Activated CD4-positive, alpha-beta memory T cell treated with anti-CD3 and anti-CD28 coated beads, Interleukin-2, amount 10 ng/mL, durations not matched to agents 7 days and 5 days (primary cell): ENCODE data around the gene PCDH1. TPM values are rescaled to one million over a fixed set of nuclear protein-coding genes. Genes with fewer than 3 reads are reported as not detected.

ENCODE experiments used
- CTCF ChIA-PET: fragments of 350-600 bp; sonication (Branson Sonifier 250); formaldehyde crosslinking; loops from one replicate; lab custom pipeline; 2021; ENCODE audit warnings: antibody characterized with exemption, inconsistent platforms; lab: Charles Lee
- POLR2A ChIA-PET: fragments of 350-600 bp; sonication (Branson Sonifier 250); formaldehyde crosslinking; loops from one replicate; lab custom pipeline; 2021; ENCODE audit warnings: antibody characterized with exemption; lab: Charles Lee
- DNase-seq: peaks from one replicate; pipeline ENCODE4 v3.0.0-alpha.2; 2020
- H3K27ac Mint-ChIP-seq: one replicate; pipeline ENCODE4 v1.8.0; 2021; ENCODE audit warnings: mild to moderate bottlenecking, mixed read lengths
- H3K27me3 Mint-ChIP-seq: one replicate; pipeline ENCODE4 v1.8.0; 2021; ENCODE audit warnings: mixed read lengths
- H3K36me3 Mint-ChIP-seq: one replicate; pipeline ENCODE4 v1.8.0; 2021; ENCODE audit warnings: low read depth, mixed read lengths
- H3K4me1 Mint-ChIP-seq: one replicate; pipeline ENCODE4 v1.8.0; 2021; ENCODE audit warnings: mixed read lengths
- H3K4me3 Mint-ChIP-seq: one replicate; pipeline ENCODE4 v1.8.0; 2021; ENCODE audit warnings: mild to moderate bottlenecking, mixed read lengths
- H3K9me3 Mint-ChIP-seq: one replicate; pipeline ENCODE4 v1.8.0; 2021; ENCODE audit warnings: mixed read lengths
- total RNA-seq, 2 experiments: library from RNA; stranded (reverse); gene quantifications; one replicate each; pipeline ENCODE4 v1.2.3, GENCODE V29; 2021

Gene PCDH1
- total RNA-seq, 2 experiments from 2014 or later = not detected

DNA sequence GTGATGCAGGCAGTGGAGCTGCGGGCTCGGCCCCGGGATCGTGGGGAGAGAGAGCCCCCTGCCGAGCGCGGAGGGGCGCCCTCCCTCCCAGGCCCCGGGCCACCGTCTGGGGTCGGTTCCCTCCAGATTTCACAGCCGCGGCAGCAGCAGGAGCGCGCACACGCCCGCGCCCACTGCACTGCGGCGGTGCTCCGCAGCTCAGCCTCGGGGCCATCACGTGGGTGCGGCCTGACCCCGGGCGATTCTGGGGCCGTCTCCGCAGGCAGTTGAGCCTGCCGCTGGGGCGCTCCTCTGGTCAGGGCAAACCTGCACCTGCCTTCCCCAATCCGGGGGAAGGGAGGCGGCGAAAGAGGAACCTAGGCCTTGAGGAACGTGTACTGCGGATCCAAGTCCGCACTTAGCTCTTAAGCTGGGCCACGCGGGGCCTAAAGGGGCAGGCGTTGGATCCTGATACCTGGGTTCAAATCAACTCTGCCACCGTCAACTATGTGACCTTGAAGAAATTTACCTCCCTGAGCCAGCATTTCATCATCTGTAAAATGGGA lies 36.1 kb upstream of the PCDH1 start:
- no peaks in the 10 kb centered on the region for H3K36me3 Mint-ChIP-seq
- no peak for DNase-seq
- ChIA-PET POLR2A (interaction anchor here (3.1 kb wide), 1 partner anchor 9 kb away, joined by 13 read pairs; the partner anchor contains the start of gene DELE1), CTCF (interaction anchor here (1.0 to 3.8 kb wide), 2 partner anchors 9 to 34 kb away, joined by 4 to 19 read pairs; partner anchors contain the start of gene DELE1)
- H3K27me3 Mint-ChIP-seq = peaks cover 42% of the 10 kb centered on the region
- H3K4me3 Mint-ChIP-seq = no peak overlapping the region
- no peaks in the 10 kb centered on the region for H3K9me3 Mint-ChIP-seq
- H3K4me1 Mint-ChIP-seq = peaks cover 10% of the 10 kb centered on the region
- H3K27ac Mint-ChIP-seq = no peak overlapping the region

DNA sequence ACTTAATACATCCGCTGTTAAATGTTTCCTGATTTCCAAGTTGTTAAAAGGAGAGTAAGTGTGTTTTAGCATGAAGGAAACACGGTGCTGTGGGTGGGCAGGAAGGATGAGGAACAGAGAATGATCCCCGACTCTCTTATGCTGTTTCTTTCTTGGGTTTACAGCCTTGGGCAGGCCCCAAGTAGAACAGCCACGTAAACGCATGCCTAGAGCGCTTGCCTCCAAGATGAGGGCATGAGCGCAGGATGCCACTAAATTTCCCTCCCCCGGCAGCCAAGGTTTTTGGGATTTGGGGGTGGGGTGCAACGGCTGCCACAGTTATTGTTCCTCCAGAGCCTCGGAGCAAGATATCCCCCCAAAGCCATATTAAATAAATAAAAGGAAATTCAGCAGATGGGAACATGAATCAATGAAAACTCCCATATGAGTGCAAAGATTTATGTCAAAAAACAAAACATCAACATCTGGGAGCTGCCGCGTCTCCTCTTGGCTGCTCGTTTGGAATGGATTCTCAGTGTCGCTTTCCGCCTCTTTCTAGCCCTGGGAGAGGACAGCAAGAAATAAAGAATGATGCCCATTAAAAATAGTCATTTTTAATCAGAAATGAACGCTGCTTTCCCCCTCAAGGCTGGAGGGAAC lies 35.5 kb upstream of the PCDH1 start:
- Mint-ChIP-seq H3K4me3 (no peak overlapping the region), H3K9me3 (no peaks in the 10 kb centered on the region), H3K4me1 (peaks cover 10% of the 10 kb centered on the region), H3K36me3 (no peaks in the 10 kb centered on the region), H3K27me3 (peaks cover 42% of the 10 kb centered on the region), H3K27ac (no peak overlapping the region)
- ChIA-PET POLR2A (interaction anchor here (3.1 kb wide), 1 partner anchor 10 kb away, joined by 13 read pairs; the partner anchor contains the start of gene DELE1), CTCF (interaction anchor here (0.9 to 3.8 kb wide), 3 partner anchors 34 to 222 kb away, joined by 3 to 19 read pairs (median 6); no protein-coding TSS in a partner anchor)
- DNase-seq = no peak

DNA sequence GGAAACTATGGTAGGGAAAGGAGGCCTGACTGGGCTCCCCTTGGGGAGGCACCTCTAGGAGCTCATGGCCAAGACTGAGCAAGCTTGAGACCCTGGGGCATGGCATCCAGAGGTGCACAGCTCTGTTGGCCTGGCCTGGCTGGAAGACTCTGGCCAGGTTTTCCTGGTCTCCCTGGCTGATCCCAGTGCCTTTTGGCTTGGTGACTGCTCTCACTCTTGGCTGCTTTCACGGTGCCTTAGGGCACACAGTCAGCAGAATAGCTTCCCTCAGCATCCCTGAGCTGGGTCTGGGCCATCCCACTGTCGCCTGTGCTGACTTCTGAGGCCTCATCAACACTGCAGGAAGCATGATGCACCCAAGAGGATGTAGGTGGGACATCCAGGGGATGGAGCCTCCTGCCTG lies 32.1 kb upstream of the PCDH1 start:
- Mint-ChIP-seq H3K4me3 (no peak overlapping the region), H3K4me1 (peaks cover 10% of the 10 kb centered on the region), H3K9me3 (no peaks in the 10 kb centered on the region), H3K27ac (no peak overlapping the region), H3K27me3 (peaks cover 30% of the 10 kb centered on the region), H3K36me3 (no peaks in the 10 kb centered on the region)
- no peak for DNase-seq
- CTCF ChIA-PET = no interaction called here
- POLR2A ChIA-PET = no interaction called here

DNA sequence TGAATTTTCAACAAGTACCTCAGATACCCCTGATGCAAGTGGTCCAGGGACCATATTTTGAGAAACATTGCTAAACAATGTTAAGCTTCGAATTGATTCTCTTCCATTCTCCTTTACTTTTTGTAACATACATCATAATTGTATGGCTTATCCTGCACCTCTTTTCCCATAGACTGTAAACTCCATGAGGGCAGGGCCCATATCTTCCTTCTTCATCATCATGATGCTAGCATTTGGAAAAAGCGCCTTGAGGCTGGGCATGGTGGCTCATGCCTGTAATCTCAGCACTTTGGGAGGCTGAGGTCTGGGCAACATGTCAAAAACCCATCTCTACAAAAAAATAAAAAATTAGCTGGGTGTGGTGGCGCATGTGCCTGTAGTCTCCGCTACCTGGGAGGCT lies 31.0 kb upstream of the PCDH1 start:
- DNase-seq = no peak
- Mint-ChIP-seq H3K9me3 (no peaks in the 10 kb centered on the region), H3K27me3 (peaks cover 24% of the 10 kb centered on the region), H3K36me3 (no peaks in the 10 kb centered on the region), H3K27ac (no peak overlapping the region), H3K4me3 (no peak overlapping the region), H3K4me1 (peaks cover 5% of the 10 kb centered on the region)
- CTCF ChIA-PET = no interaction called here
- POLR2A ChIA-PET = interaction anchor here (0.6 kb wide), 1 partner anchor 9 kb away, joined by 3 read pairs; no protein-coding TSS in a partner anchor

DNA sequence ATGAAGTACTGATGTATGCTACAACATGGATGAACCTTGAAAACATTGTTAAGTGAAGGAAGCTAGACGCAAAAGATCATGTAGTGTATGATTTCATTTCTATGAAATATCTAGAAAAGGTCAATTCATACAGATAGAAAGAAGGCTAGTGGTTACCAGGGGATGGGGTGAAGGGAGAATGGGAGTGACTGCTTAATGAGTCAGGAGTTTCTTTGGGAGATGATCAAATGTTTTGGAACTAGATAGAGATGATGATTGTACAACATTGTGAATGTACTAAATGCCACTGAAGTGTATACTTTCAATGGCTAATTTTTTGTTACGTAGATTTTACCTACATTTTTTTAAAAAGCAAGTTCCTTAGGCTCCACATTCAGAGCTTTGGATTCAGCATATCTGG lies 30.6 kb upstream of the PCDH1 start:
- no peak overlapping the region for H3K4me3 Mint-ChIP-seq
- H3K36me3 Mint-ChIP-seq = no peaks in the 10 kb centered on the region
- DNase-seq = no peak
- H3K9me3 Mint-ChIP-seq = no peaks in the 10 kb centered on the region
- ChIA-PET POLR2A (interaction anchor here (0.6 kb wide), 1 partner anchor 9 kb away, joined by 3 read pairs; no protein-coding TSS in a partner anchor), CTCF (no interaction called here)
- no peak overlapping the region for H3K27ac Mint-ChIP-seq
- H3K27me3 Mint-ChIP-seq = peaks cover 24% of the 10 kb centered on the region
- peaks cover 5% of the 10 kb centered on the region for H3K4me1 Mint-ChIP-seq

DNA sequence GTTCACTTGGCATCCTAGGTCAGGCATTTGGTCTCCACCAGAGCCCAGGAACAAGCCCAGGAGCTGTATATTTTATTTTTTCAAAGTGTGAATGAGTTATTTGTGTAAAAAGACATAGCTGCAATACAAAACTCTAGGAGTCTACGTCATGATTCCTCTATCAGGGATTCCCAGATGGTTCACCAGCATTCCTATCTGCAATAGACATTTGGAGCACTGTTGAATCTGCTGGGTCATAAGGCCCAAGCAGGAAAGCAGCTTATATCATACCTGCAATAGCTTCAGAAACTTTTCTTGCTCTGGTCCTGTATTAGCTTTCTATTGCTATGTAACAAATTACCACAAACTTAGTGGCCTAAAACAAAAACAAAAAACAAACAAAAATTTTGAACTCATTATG lies 28.8 kb upstream of the PCDH1 start:
- CTCF ChIA-PET = interaction anchor here (0.7 to 1.9 kb wide), 4 partner anchors 28 to 288 kb away, joined by 3 to 5 read pairs (median 4); partner anchors contain the start of gene DIAPH1
- H3K27me3 Mint-ChIP-seq = peaks cover 16% of the 10 kb centered on the region
- no peaks in the 10 kb centered on the region for H3K9me3 Mint-ChIP-seq
- no peak overlapping the region for H3K27ac Mint-ChIP-seq
- no peak for DNase-seq
- POLR2A ChIA-PET = no interaction called here
- H3K36me3 Mint-ChIP-seq = no peaks in the 10 kb centered on the region
- H3K4me3 Mint-ChIP-seq = no peak overlapping the region
- no peaks in the 10 kb centered on the region for H3K4me1 Mint-ChIP-seq

DNA sequence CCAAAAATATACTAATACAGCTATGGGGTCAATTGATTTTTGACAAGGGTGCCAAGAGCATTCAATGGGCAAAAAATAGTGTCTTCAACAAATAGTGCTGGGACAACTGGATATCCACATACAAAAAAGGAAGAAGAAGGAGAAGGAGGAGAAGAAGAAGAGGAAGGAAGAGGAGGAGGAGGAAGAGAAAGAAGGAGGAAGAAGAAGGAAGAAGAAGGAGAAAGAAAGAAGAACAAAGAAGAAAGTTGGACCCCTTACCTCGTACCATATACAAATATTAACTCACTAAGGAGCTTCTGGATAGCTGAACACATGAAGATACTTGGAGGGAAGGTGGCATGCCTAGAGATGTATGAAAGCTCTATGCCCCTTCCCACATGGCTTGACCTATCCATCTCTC lies 28.3 kb upstream of the PCDH1 start:
- Mint-ChIP-seq H3K9me3 (no peaks in the 10 kb centered on the region), H3K4me1 (no peaks in the 10 kb centered on the region), H3K27ac (no peak overlapping the region), H3K36me3 (no peaks in the 10 kb centered on the region), H3K27me3 (peaks cover 20% of the 10 kb centered on the region), H3K4me3 (no peak overlapping the region)
- ChIA-PET CTCF (interaction anchor here (0.7 to 1.9 kb wide), 6 partner anchors 14 to 288 kb away, joined by 3 to 6 read pairs (median 4); partner anchors contain the start of gene DIAPH1), POLR2A (no interaction called here)
- no peak for DNase-seq

DNA sequence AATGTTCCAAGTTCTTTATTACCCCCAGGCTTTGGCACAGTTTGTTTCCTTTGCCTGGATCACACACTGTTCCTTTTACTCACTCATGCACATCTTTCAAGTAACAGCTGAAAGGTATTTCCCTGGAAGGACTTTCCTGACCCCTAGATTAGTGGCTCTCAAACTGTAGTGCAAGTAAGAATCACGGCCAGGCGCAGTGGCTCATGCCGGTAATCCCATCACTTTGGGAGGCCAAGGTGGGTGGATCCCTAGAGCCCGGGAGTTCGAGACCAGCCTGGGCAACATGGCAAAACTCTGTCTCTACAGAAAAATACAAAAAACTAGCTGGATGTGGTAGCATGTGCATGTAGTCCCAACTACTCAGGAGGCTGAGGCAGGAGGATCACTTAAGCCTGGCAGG lies 26.3 kb upstream of the PCDH1 start:
- Mint-ChIP-seq H3K27me3 (peaks cover 23% of the 10 kb centered on the region), H3K36me3 (no peaks in the 10 kb centered on the region), H3K27ac (no peak overlapping the region), H3K9me3 (no peaks in the 10 kb centered on the region), H3K4me3 (no peak overlapping the region), H3K4me1 (no peaks in the 10 kb centered on the region)
- CTCF ChIA-PET = interaction anchor here (1.5 to 1.7 kb wide), 2 partner anchors 12 to 239 kb away, joined by 4 to 6 read pairs; no protein-coding TSS in a partner anchor
- POLR2A ChIA-PET = no interaction called here
- DNase-seq = no peak

DNA sequence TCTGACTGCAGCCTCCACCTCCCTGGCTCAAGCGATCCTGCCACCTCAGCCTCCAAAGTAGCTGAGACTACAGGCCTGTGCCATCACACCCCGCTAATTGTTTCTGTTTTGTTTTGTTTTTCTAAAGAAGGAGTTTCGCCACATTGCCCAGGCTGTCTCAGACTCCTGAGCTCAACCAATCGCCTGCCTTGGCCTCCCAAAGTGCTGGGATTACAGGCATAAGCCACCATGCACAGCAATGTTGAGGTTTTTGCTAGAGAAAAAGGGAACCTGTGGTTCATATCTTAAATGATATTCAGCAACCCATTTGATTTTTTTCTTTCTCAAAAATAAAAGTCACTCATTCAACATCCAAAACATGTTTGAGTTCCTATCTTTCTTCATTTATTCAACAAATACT lies 25.1 kb upstream of the PCDH1 start:
- Mint-ChIP-seq H3K9me3 (no peaks in the 10 kb centered on the region), H3K4me1 (no peaks in the 10 kb centered on the region), H3K4me3 (no peak overlapping the region), H3K27ac (no peak overlapping the region), H3K27me3 (peaks cover 23% of the 10 kb centered on the region), H3K36me3 (no peaks in the 10 kb centered on the region)
- POLR2A ChIA-PET = no interaction called here
- DNase-seq = no peak
- CTCF ChIA-PET = interaction anchor here (0.6 to 1.2 kb wide), 3 partner anchors 24 to 153 kb away, joined by 3 to 4 read pairs (median 3); partner anchors contain the start of gene PCDH12

DNA sequence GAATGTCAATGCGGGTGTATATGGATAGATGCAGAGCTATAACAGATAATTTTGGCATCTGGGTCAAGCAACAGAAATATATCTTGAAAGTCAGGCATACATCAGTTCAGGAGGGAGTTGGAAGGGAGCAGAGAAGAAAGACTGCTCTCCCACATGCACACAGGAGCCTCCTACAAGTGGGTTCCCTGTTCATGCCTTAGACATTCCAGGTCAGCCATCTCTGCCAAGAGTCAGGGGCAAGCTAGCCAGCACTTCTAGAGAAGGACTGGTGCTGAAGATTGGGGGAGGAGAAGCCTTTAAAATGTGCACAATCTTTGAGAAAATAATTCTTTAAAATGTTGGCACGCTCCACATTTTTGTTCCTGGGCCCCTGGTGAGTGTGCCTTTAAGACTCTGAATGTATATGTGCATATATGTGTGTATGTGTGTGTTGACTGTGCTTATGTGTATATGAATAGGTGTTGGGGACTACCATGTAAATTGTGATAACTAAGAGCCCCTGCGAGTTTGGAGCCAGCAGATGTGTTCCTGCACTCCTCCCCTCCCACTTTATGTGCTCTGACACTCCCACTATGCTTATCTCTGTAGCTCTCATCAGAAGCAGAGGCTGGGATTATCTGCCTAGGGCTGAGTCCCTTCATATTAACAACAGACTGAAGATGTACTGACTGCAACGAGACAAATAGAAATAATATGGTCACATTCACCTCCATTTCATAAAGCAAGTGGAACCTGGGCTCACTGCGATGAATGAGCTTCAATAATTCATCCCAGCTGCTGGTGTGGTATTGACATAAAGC lies 24.0 kb upstream of the PCDH1 start:
- no peak overlapping the region for H3K27ac Mint-ChIP-seq
- POLR2A ChIA-PET = interaction anchor here (1.0 kb wide), 1 partner anchor 67 kb away, joined by 4 read pairs; the partner anchor contains the start of gene RNF14
- no peaks in the 10 kb centered on the region for H3K4me1 Mint-ChIP-seq
- no peak for DNase-seq
- no peaks in the 10 kb centered on the region for H3K9me3 Mint-ChIP-seq
- H3K4me3 Mint-ChIP-seq = no peak overlapping the region
- peaks cover 23% of the 10 kb centered on the region for H3K27me3 Mint-ChIP-seq
- CTCF ChIA-PET = interaction anchor here (0.6 to 1.2 kb wide), 3 partner anchors 23 to 56 kb away, joined by 3 to 4 read pairs (median 3); partner anchors contain the start of gene PCDH12
- no peaks in the 10 kb centered on the region for H3K36me3 Mint-ChIP-seq

DNA sequence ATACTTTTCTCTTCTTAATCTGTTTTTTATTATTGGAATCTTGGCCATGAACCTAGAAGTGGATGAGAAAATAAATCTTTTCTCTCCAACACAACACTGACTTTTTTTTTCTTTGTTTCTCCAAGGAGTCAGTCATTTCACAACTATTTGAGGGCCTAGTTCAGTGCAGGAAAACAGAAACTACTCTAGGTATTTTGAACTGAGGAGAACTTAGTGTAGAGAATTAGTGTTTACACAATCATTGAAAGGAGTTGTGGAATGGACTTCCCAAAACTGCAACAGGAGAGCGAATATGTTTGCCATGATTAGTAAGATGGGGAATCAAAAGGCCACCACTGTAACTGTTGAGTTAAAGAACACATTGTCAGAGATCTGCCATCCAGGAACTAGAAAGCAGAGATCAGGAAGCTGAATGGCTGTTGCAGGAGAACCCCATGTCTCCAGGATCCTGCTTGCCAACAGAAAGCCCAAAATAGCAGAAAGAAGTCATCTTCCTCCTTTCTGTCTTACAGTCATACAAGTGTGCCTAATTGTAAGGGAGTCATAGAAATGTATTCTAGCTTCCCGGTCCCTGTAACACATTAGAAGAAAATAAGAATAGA lies 20.3 kb upstream of the PCDH1 start:
- no peak overlapping the region for H3K4me3 Mint-ChIP-seq
- H3K27ac Mint-ChIP-seq = no peak overlapping the region
- ChIA-PET POLR2A (no interaction called here), CTCF (no interaction called here)
- no peaks in the 10 kb centered on the region for H3K9me3 Mint-ChIP-seq
- no peak for DNase-seq
- H3K27me3 Mint-ChIP-seq = peaks cover 27% of the 10 kb centered on the region
- no peaks in the 10 kb centered on the region for H3K4me1 Mint-ChIP-seq
- H3K36me3 Mint-ChIP-seq = no peaks in the 10 kb centered on the region

DNA sequence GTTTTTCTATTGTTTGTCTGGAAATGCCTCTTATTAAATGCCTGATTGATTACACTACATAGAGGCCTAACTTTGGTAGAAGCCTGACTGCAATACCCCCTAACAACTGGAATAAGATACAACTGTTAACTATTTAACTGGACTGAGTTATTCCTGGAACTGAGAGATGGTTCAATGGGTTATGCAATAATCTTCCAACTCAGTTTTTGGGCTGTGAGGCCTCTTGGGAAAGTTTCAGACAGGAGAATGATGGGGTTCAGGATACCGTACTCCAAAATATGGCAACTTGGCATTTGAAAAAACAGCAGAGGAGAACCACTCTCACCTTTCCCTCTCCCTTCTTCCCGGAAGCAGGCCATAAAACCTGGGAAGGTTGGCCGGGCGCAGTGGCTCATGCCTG lies 19.2 kb upstream of the PCDH1 start:
- no peaks in the 10 kb centered on the region for H3K4me1 Mint-ChIP-seq
- ChIA-PET POLR2A (no interaction called here), CTCF (interaction anchor here (1.2 kb wide), 1 partner anchor 63 kb away, joined by 3 read pairs; no protein-coding TSS in a partner anchor)
- no peak for DNase-seq
- no peaks in the 10 kb centered on the region for H3K36me3 Mint-ChIP-seq
- H3K27me3 Mint-ChIP-seq = peaks cover 25% of the 10 kb centered on the region
- no peak overlapping the region for H3K27ac Mint-ChIP-seq
- H3K4me3 Mint-ChIP-seq = no peak overlapping the region
- H3K9me3 Mint-ChIP-seq = no peaks in the 10 kb centered on the region
